ENCODE results near the gene CCN2.

- TF ChIP-seq POLR2AphosphoS5 (IDR thresholded peaks at IDR 0.05) (no peak), CTCF (IDR thresholded peaks at IDR 0.05) (no peak)
These were observed 1.6 kb downstream of the CCN2 start for GRCh38 chr6:131949620-131949908.

All from suprapubic skin (tissue), 3 donors.